Measurements from ENCODE around the gene LANCL2.
"Not testable (repeated sequence)": the region's sequence is repeated elsewhere in the genome, so short reads cannot be mapped to it uniquely, and the experiment has no call there.

Gene LANCL2

GRCh38 chr7:55438757-55439525, 73.8 kb downstream of the LANCL2 start:
- no peak for DNase-seq

- DNase-seq: no peak
Measured at GRCh38 chr7:55439627-55440026, 74.5 kb downstream of the LANCL2 start.

- DNase-seq: no peak
Measured at GRCh38 chr7:55440040-55440690, 75.0 kb downstream of the LANCL2 start.

GRCh38 chr7:55441002-55441401, 75.9 kb downstream of the LANCL2 start:
- no peak for DNase-seq

GRCh38 chr7:55441774-55442522, 76.8 kb downstream of the LANCL2 start:
- no peak for DNase-seq

- DNase-seq: no peak
Measured at GRCh38 chr7:55444786-55445185, 79.6 kb downstream of the LANCL2 start.

GRCh38 chr7:55448526-55448925, 83.4 kb downstream of the LANCL2 start:
- no peak for DNase-seq

- DNase-seq: no peak
Measured at GRCh38 chr7:55449205-55449991, 84.3 kb downstream of the LANCL2 start.

GRCh38 chr7:55449992-55450535, 84.9 kb downstream of the LANCL2 start:
- no peak for DNase-seq

GRCh38 chr7:55452971-55453370, 87.8 kb downstream of the LANCL2 start:
- DNase-seq: no peak

- no peak for DNase-seq
Measured at GRCh38 chr7:55457801-55458200, 92.7 kb downstream of the LANCL2 start.

GRCh38 chr7:55458351-55458750, 93.2 kb downstream of the LANCL2 start:
- DNase-seq: no peak

- no peak for DNase-seq
Measured at GRCh38 chr7:55463686-55464262, 98.6 kb downstream of the LANCL2 start.

GRCh38 chr7:55464422-55464821, 99.3 kb downstream of the LANCL2 start:
- DNase-seq: no peak

GRCh38 chr7:55465691-55466090, 100.6 kb downstream of the LANCL2 start:
- no peak for DNase-seq

- no peak for DNase-seq
Measured at GRCh38 chr7:55467047-55467593, 102.0 kb downstream of the LANCL2 start.

- no peak for DNase-seq
Measured at GRCh38 chr7:55468495-55468894, 103.4 kb downstream of the LANCL2 start.

- DNase-seq: no peak
Measured at GRCh38 chr7:55469271-55469681, 104.1 kb downstream of the LANCL2 start.

- DNase-seq: no peak
Measured at GRCh38 chr7:55469721-55470120, 104.6 kb downstream of the LANCL2 start.

- DNase-seq: no peak
Measured at GRCh38 chr7:55470261-55470660, 105.1 kb downstream of the LANCL2 start.

- DNase-seq: not testable (repeated sequence)
Measured at GRCh38 chr7:55471594-55471993, 106.5 kb downstream of the LANCL2 start.

GRCh38 chr7:55472406-55472805, 107.3 kb downstream of the LANCL2 start:
- DNase-seq: not testable (repeated sequence)
